Ramos (cell line): Measurements from ENCODE around the gene LPA.

Experiments used
- in situ Hi-C: fragments of 300-500 bp; cut with MboI; formaldehyde crosslinking; loops from one replicate; pipeline ENCODE4 v1.14.3; 2022; ENCODE audit warnings: low sequenced_read_pairs; ENCODE audit not compliant: unreplicated experiment

LPA gene

GRCh38 chr6:160520043-160520904, 143.8 kb downstream of the LPA start:
- in situ Hi-C loops, result loop anchor here (25.0 kb wide), 1 partner anchor 842 kb away; no protein-coding TSS in a partner anchor

DNA sequence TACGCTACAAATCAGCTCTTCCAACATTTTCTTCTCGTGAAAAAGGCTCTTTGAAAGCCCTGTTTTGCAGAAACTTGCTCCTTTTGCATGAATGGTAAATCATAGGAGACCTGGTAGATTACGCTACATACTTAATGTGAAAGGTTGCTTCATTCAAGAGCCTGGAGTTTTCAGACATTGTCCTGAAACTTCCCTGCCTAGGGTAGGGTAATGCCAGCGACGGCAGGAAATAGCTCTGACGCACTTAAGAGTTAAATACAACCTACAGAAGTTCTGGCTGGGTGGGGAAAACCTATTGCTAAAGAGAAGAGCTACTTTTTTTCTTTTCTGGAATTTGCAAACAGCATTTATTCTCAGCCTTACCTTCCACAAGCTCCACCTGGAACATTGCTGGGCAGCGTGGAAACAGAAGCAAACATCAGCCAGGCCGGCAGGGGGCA, 144.5 kb downstream of the LPA start:
- in situ Hi-C loops, result loop anchor here (25.0 kb wide), 1 partner anchor 843 kb away; no protein-coding TSS in a partner anchor

- in situ Hi-C loops, result loop anchor here (25.0 kb wide), 1 partner anchor 843 kb away; no protein-coding TSS in a partner anchor
Observed at GRCh38 chr6:160519133-160519532, 144.9 kb downstream of the LPA start.

- in situ Hi-C loops, result loop anchor here (25.0 kb wide), 1 partner anchor 848 kb away; no protein-coding TSS in a partner anchor
Observed at GRCh38 chr6:160513836-160514235, 150.2 kb downstream of the LPA start.

GRCh38 chr6:160510976-160511617, 153.0 kb downstream of the LPA start:
- in situ Hi-C loops, result loop anchor here (25.0 kb wide), 1 partner anchor 851 kb away; no protein-coding TSS in a partner anchor

DNA sequence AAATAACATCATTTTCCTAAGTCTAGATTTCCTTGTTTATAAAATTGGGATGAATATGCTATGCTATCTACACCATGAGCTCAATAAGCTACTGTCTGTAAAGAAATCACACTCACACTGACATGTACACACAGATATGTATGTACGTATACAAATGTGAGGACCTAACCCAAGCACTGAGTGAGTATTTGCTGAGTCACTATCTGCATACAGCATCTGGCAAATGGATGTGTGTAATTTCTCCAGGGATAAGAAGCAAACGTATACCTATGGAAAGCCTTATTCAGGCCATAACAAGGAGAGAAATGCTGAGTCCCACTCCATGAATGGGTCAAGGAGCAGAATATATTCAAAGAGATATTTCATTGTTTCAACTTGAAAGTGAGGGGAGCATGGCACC, 153.9 kb downstream of the LPA start:
- in situ Hi-C loops, result loop anchor here (25.0 kb wide), 1 partner anchor 852 kb away; no protein-coding TSS in a partner anchor

DNA sequence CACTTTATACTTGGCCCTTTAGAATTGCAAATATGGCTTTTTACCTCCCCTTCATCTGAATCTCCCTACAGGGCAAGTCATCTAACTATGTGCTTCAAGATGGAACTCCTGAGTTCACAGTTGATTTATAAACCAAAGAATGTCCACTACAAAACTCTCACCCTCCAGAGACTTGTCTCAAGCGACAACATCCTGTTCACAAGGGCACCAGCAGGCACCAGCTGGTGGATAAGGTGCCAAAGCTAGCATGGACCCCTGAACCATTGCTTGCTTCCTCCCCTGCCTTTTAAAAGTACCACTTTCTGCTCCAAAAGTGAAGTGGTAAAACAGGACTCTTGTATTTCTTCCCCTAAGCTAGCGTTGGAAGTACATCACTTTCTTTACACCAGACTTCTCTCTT, 154.5 kb downstream of the LPA start:
- in situ Hi-C loops, result loop anchor here (25.0 kb wide), 1 partner anchor 853 kb away; no protein-coding TSS in a partner anchor

DNA sequence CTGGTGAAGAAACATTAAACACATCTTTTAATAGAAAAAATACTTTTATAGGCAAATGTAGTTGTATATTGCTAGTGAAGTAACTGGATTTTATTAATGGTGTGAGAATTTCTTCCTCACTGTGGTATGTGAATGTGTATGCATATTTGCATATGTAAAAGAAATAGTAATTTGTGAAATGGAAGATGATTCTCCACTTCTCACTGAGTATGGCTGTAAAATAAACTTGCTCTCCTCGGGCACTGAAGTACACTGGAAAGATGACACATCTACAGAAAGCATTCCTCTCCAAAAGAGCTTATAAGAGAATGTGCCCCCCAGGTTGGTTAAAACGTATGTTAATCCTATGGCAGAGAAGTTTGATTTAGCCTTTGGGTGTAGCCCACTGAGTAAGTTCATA, 155.5 kb downstream of the LPA start:
- in situ Hi-C loops, result loop anchor here (25.0 kb wide), 1 partner anchor 854 kb away; no protein-coding TSS in a partner anchor

GRCh38 chr6:160507420-160507819, 156.7 kb downstream of the LPA start:
- in situ Hi-C loops, result loop anchor here (25.0 kb wide), 1 partner anchor 855 kb away; no protein-coding TSS in a partner anchor

- in situ Hi-C loops, result loop anchor here (25.0 kb wide), 1 partner anchor 856 kb away; no protein-coding TSS in a partner anchor
Observed at GRCh38 chr6:160505970-160506369, 158.1 kb downstream of the LPA start.

GRCh38 chr6:160500639-160501038, 163.4 kb downstream of the LPA start:
- in situ Hi-C loops, result loop anchor here (25.0 kb wide), 1 partner anchor 862 kb away; no protein-coding TSS in a partner anchor

DNA sequence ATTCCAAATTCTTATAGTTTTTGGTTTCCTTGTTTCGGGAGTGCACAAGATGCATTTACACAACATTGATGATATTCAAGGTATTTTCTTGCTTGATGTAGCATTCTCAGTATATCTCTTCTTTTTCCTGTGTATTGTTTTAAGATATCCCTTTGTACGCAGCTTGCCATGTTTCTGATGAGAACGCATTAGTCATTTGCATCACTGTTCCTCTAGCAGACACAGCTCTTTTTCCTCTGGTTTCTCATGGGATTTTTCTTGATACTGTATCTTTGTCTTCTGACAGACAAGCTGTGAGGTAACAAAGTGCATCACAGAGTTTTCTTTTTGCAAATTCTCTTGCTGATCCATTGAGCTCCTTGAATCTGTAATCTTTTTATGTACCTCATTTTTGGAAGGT, 169.5 kb downstream of the LPA start:
- in situ Hi-C loops, result no loop called here

GRCh38 chr6:160489091-160489490, 175.0 kb downstream of the LPA start:
- in situ Hi-C loops, result no loop called here

GRCh38 chr6:160487116-160487515, 177.0 kb downstream of the LPA start:
- in situ Hi-C loops, result no loop called here
